MCF 10A (cell line): ENCODE measurements around the gene PSMD13. TPM values are rescaled to one million over a fixed set of nuclear protein-coding genes. Genes with fewer than 3 reads are reported as not detected.
"Not testable (repeated sequence)": the region's sequence is repeated elsewhere in the genome, so short reads cannot be mapped to it uniquely, and the experiment has no call there.

Experiments
- BruUV-seq: library from RNA; stranded (reverse); fragments of 400-500 nt; replicated peaks from 2 replicates; lab custom pipeline; 2021; lab: Mats Ljungman, UMichigan
- CTCF ChIA-PET: fragments of 300-600 bp; sonication (Branson Sonifier 250); formaldehyde crosslinking; extraction: SDS; loops from one replicate; lab custom pipeline; 2021; ENCODE audit warnings: antibody characterized with exemption, inconsistent platforms; lab: Yijun Ruan, JAX
- POLR2A ChIA-PET: fragments of 300-600, 350-650 bp; sonication (Branson Sonifier 250); formaldehyde crosslinking; extraction: SDS; loops from one replicate; lab custom pipeline; 2020; ENCODE audit warnings: antibody characterized with exemption, inconsistent platforms; lab: Yijun Ruan, JAX
- DNase-seq: peaks from one replicate; pipeline ENCODE4 v3.0.0-alpha.2; 2018; ENCODE audit not compliant: unreplicated experiment
- H3K27ac Mint-ChIP-seq: one replicate; pipeline ENCODE4 v1.8.0; 2022; ENCODE audit warnings: mild to moderate bottlenecking, low read depth, mixed read lengths; ENCODE audit not compliant: unreplicated experiment
- H3K27me3 Mint-ChIP-seq: one replicate; pipeline ENCODE4 v1.8.0; 2022; ENCODE audit warnings: mixed read lengths; ENCODE audit not compliant: insufficient read depth, unreplicated experiment
- H3K36me3 Mint-ChIP-seq: one replicate; pipeline ENCODE4 v1.8.0; 2022; ENCODE audit warnings: mild to moderate bottlenecking, moderate library complexity, mixed read lengths; ENCODE audit not compliant: insufficient read depth, unreplicated experiment
- H3K4me1 Mint-ChIP-seq: one replicate; pipeline ENCODE4 v1.8.0; 2022; ENCODE audit warnings: mixed read lengths; ENCODE audit not compliant: insufficient read depth, unreplicated experiment
- H3K4me3 Mint-ChIP-seq: one replicate; pipeline ENCODE4 v1.8.0; 2022; ENCODE audit warnings: mild to moderate bottlenecking, moderate library complexity, mixed read lengths; ENCODE audit not compliant: unreplicated experiment
- H3K9me3 Mint-ChIP-seq: one replicate; pipeline ENCODE4 v1.8.0; 2022; ENCODE audit warnings: mixed read lengths; ENCODE audit not compliant: unreplicated experiment
- intact Hi-C: fragments of 100-400 bp; cut with micrococcal nuclease; formaldehyde crosslinking; loops from 2 replicates; pipeline ENCODE4 v1.14.1; 2022
- total RNA-seq: library from RNA; stranded (reverse); gene quantifications from 2 replicates; pipeline ENCODE4 v1.2.3, GENCODE V29; 2022
- TF ChIP-seq, protein P1 (sequence below): fragments of 200-600 bp; IDR thresholded peaks from one replicate; pipeline ENCODE4 v1.8.0; 2022; ENCODE audit warnings: antibody characterized with exemption, mild to moderate bottlenecking; ENCODE audit not compliant: unreplicated experiment

PSMD13 gene
- total RNA-seq, 1 experiment from 2014 or later: 103 TPM

DNA sequence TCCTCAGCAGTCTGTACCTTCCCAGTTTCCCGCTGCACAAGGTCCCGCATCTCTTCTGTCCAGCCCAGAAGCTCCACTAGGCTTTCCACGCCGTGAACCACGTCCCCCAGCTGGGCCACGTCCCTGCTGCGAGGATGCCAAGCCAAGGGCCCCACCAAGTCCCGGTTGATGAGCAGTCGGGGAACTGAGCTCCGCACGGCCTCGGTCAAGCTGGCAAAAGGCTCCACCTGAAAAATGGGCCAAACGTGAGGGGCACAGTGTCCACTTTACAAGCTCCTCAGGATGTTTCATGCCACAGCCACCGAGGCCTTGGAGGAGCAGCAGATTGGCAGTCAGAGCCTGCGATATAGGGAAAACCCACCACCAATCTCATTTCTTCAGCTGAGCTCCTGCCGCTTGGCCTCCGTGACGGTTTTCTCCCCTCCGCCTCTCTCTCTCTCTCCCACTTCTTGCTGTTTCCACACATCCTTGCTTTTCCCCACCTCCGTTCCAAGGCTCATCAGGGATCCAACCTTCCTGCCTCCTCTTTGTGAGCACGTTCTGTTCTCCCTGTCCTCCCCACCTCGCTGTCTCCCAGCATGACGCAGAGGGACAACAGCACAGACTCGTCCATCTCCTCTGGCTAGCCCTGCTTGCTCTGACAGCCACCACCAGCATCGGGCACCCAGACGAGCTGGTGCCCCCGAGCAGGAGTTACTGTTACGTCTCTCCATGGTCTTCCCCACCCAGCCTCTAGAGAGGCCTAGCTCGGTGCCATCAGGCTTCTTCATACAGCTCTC, 17.8 kb upstream of the PSMD13 start:
- Mint-ChIP-seq H3K36me3 (peaks cover 33% of the 10 kb centered on the region), H3K27ac (no peak overlapping the region), H3K9me3 (no peaks in the 10 kb centered on the region), H3K27me3 (no peaks in the 10 kb centered on the region), H3K4me3 (no peak overlapping the region), H3K4me1 (peaks cover 9% of the 10 kb centered on the region)
- TF ChIP-seq, protein P1, sequence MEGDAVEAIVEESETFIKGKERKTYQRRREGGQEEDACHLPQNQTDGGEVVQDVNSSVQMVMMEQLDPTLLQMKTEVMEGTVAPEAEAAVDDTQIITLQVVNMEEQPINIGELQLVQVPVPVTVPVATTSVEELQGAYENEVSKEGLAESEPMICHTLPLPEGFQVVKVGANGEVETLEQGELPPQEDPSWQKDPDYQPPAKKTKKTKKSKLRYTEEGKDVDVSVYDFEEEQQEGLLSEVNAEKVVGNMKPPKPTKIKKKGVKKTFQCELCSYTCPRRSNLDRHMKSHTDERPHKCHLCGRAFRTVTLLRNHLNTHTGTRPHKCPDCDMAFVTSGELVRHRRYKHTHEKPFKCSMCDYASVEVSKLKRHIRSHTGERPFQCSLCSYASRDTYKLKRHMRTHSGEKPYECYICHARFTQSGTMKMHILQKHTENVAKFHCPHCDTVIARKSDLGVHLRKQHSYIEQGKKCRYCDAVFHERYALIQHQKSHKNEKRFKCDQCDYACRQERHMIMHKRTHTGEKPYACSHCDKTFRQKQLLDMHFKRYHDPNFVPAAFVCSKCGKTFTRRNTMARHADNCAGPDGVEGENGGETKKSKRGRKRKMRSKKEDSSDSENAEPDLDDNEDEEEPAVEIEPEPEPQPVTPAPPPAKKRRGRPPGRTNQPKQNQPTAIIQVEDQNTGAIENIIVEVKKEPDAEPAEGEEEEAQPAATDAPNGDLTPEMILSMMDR: no peak
- intact Hi-C loops: no loop called here
- POLR2A ChIA-PET: interaction anchor here (0.6 to 1.3 kb wide), 5 partner anchors 10 to 530 kb away, joined by 3 to 5 read pairs (median 3); partner anchors contain the start of genes BET1L, PTDSS2 and RIC8A
- BruUV-seq: no TSS peak
- CTCF ChIA-PET: interaction anchor here (0.8 to 0.9 kb wide), 2 partner anchors 10 to 32 kb away, joined by 4 to 6 read pairs; no protein-coding TSS in a partner anchor
- DNase-seq: no peak

DNA sequence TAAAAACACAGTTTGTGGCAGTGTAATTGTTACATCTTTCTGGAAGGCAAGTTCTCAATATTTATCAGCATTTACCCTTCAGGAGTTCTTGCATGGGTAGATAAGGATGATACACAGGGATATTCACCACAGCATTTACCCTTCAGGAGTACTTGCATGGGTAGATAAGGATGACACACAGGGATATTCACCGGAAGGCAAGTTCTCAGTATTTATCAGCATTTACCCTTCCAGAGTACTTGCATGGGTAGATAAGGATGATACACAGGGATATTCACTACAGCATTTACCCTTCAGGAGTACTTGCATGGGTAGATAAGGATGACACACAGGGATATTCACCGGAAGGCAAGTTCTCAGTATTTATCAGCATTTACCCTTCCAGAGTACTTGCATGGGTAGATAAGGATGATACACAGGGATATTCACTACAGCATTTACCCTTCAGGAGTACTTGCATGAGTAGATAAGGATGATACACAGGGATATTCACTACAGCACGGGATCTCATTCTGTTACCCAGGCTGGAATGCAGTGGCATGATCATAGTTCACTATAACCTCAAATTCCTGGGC, 16.0 kb upstream of the PSMD13 start:
- POLR2A ChIA-PET: interaction anchor here (0.9 to 1.0 kb wide), 2 partner anchors 13 to 14 kb away, joined by 3 read pairs; partner anchors contain the start of genes BET1L and RIC8A
- BruUV-seq, H3K4me3 Mint-ChIP-seq, H3K9me3 Mint-ChIP-seq, CTCF ChIA-PET, H3K27ac Mint-ChIP-seq, DNase-seq, intact Hi-C loops, H3K27me3 Mint-ChIP-seq: not testable (repeated sequence)
- Mint-ChIP-seq H3K4me1 (peaks cover 15% of the 10 kb centered on the region), H3K36me3 (peaks cover 29% of the 10 kb centered on the region)

DNA sequence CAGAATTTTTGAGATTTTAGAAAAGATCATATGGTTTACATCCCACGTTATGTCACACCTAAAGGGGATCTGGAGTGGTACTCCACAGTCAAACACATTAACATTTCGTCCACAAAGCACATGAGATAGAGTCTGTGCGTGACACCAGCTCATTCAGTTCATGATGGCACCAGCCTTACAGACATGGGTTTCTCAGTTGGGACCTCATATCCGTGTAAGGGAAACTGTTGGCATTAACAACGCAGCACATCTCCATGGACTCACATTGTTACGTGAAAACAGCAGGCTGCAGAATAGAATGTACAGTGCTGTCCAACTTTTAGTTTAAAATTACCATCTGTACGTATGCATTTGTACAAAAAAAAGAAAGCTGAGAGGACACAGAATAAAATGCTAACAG, 15.2 kb upstream of the PSMD13 start:
- Mint-ChIP-seq H3K4me3 (no peak overlapping the region), H3K36me3 (peaks cover 29% of the 10 kb centered on the region), H3K27ac (no peak overlapping the region), H3K9me3 (no peaks in the 10 kb centered on the region), H3K27me3 (no peaks in the 10 kb centered on the region), H3K4me1 (peaks cover 19% of the 10 kb centered on the region)
- ChIA-PET CTCF (no interaction called here), POLR2A (interaction anchor here (0.9 to 1.0 kb wide), 2 partner anchors 13 to 14 kb away, joined by 3 read pairs; partner anchors contain the start of genes BET1L and RIC8A)
- TF ChIP-seq, protein P1: no peak
- no TSS peak for BruUV-seq
- DNase-seq: no peak
- intact Hi-C loops: no loop called here

DNA sequence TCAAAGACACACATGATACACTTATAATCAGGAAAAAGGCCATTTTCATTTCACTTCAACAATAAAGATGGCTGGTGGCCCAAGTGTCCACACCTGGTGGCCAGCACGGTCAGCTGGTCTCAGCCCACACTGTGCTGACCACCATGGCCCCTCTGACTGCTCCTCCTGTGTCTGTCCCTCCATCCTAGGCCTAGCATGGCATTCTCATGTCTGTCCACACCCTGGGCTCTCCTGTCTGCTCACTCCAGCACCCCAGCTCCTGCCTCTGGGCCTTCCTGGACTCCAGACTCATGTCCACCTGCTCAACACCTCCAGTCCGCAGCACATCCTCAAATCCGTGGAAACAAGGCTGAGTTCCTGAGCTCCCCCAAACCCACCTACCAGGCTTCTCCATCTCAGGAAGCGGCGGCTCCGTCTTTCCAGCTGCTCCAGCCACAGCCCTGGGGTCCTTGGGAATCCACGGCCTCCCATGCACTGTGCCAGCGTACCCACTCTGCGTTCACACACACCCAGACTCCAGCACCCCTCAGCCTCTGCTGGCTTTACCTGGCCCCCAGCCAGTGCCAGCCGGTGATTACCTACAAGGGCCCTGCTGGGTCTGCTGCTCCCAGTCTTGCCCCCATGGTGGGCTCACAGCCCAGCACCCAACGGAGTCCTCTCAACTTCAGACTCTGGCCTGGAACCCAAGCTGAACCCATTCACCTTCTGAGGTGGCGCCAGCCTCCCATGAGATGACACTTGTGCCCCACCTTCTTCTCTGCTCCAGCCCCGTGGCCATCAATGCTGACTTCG, 14.6 kb upstream of the PSMD13 start:
- Mint-ChIP-seq H3K4me3 (no peak overlapping the region), H3K36me3 (peaks cover 29% of the 10 kb centered on the region), H3K27ac (peak overlapping the region; percentile 17), H3K27me3 (no peaks in the 10 kb centered on the region), H3K4me1 (peaks cover 19% of the 10 kb centered on the region), H3K9me3 (no peaks in the 10 kb centered on the region)
- TF ChIP-seq, protein P1: no peak
- intact Hi-C loops: no loop called here
- no TSS peak for BruUV-seq
- ChIA-PET POLR2A (interaction anchor here (1.0 to 1.4 kb wide), 2 partner anchors 10 to 15 kb away, joined by 3 to 4 read pairs; partner anchors contain the start of genes BET1L and RIC8A), CTCF (no interaction called here)
- DNase-seq: no peak
